Endothelial cell of umbilical vein (primary cell): ENCODE measurements around the gene HOXA11. TPM values are rescaled to one million over a fixed set of nuclear protein-coding genes. Genes with fewer than 3 reads are reported as not detected.

Source experiments
- BruUV-seq: library from RNA; stranded (reverse); fragments of 400-500 nt; replicated peaks from 2 replicates; lab custom pipeline; 2021; lab: Mats Ljungman, UMichigan
- CTCF ChIA-PET: fragments of 300-600, 350-600 bp; sonication (Branson Sonifier 250); formaldehyde crosslinking; loops from one replicate; lab custom pipeline; 2021; ENCODE audit warnings: antibody characterized with exemption, inconsistent platforms; lab: Charles Lee
- POLR2A ChIA-PET: fragments of 300-600, 350-600 bp; sonication (Branson Sonifier 250); formaldehyde crosslinking; loops from one replicate; lab custom pipeline; 2021; ENCODE audit warnings: antibody characterized with exemption, inconsistent platforms; lab: Charles Lee
- DNase-seq: peaks from one replicate; pipeline ENCODE4 v3.0.0-alpha.2; 2011; ENCODE audit warnings: low read depth, low spot score
- FAIRE-seq: peaks from 2 replicates; lab custom pipeline; 2011; peaks lifted over from hg19 to GRCh38; lab: Jason Lieb, UNC
- H2AFZ ChIP-seq: 2 replicates; pipeline ENCODE4 v1.6.0; 2012; ENCODE audit warnings: low read depth, low read length, control low read depth, inconsistent platforms
- H3K27ac ChIP-seq: 2 replicates; pipeline ENCODE4 v1.5.1; 2011; ENCODE audit warnings: low read depth, mild to moderate bottlenecking, control low read depth, low read length, moderate library complexity; ENCODE audit not compliant: insufficient read depth
- H3K27me3 ChIP-seq, 2 experiments: 2 replicates each; pipeline versions ENCODE4 v1.6.0 to v1.6.1; 2011; ENCODE audit warnings: low read length in 2 of 2, mixed read lengths in 1 of 2; ENCODE audit not compliant: control insufficient read depth in 2 of 2, insufficient read depth in 2 of 2
- H3K36me3 ChIP-seq, 2 experiments: 2 replicates in 1 of 2; 3 replicates in 1 of 2; pipeline ENCODE4 v1.5.1; 2011; ENCODE audit warnings: low read length in 2 of 2, mild to moderate bottlenecking in 1 of 2, moderate library complexity in 1 of 2; ENCODE audit not compliant: control insufficient read depth in 2 of 2, insufficient read depth in 2 of 2; ENCODE audit errors: extremely low read depth in 1 of 2
- H3K4me1 ChIP-seq: 3 replicates; pipeline ENCODE4 v1.5.1; 2011; ENCODE audit warnings: mild to moderate bottlenecking, low read length; ENCODE audit not compliant: control insufficient read depth, insufficient read depth; ENCODE audit errors: extremely low read depth
- H3K4me2 ChIP-seq: 2 replicates; pipeline ENCODE4 v1.6.1; 2011; ENCODE audit warnings: low read length, control low read depth, mixed read lengths; ENCODE audit not compliant: insufficient read depth
- H3K4me3 ChIP-seq, 3 experiments: fragments of 200-600 bp in 1 of 3; sonication (generic), shearing (Covaris generic) in 1 of 3; replicated peaks in 1 of 3; 2 replicates each; pipeline ENCODE4 v1.5.1; 2011 to 2016; ENCODE audit warnings: control low read depth in 3 of 3, low read length in 3 of 3, mild to moderate bottlenecking in 2 of 3, inconsistent platforms in 1 of 3, low read depth in 1 of 3, moderate library complexity in 1 of 3; ENCODE audit not compliant: insufficient read depth in 1 of 3
- H3K79me2 ChIP-seq: 2 replicates; pipeline ENCODE4 v1.6.0; 2012; ENCODE audit warnings: low read length, inconsistent platforms; ENCODE audit not compliant: control insufficient read depth, insufficient read depth
- H3K9ac ChIP-seq: replicated peaks from 2 replicates; pipeline ENCODE3; 2011; ENCODE audit warnings: low read length, control low read depth; ENCODE audit not compliant: insufficient read depth; ENCODE audit errors: extremely low read depth
- H3K9me1 ChIP-seq: replicated peaks from 3 replicates; pipeline ENCODE4 v1.6.0; 2011; ENCODE audit warnings: mild to moderate bottlenecking, low read length; ENCODE audit not compliant: control insufficient read depth, insufficient read depth; ENCODE audit errors: extremely low read depth
- H3K9me3 ChIP-seq: replicated peaks from 2 replicates; pipeline ENCODE4 v1.5.1; 2012; ENCODE audit warnings: low read length, inconsistent platforms; ENCODE audit not compliant: control insufficient read depth, insufficient read depth
- H4K20me1 ChIP-seq: replicated peaks from 2 replicates; pipeline ENCODE3; 2011; ENCODE audit warnings: mild to moderate bottlenecking, low read length; ENCODE audit not compliant: control insufficient read depth, insufficient read depth; ENCODE audit errors: extremely low read depth
- CTCF ChIP-seq, 2 donors: IDR thresholded peaks; 1 replicate in 1 of 2; 2 replicates in 1 of 2; pipeline ENCODE4 v1.5.1; 2011; ENCODE audit warnings: low read length in 2 of 2, mild to moderate bottlenecking in 2 of 2, moderate library complexity in 2 of 2, control low read depth in 1 of 2, inconsistent platforms in 1 of 2, low read depth in 1 of 2; ENCODE audit not compliant: insufficient read depth in 1 of 2; ENCODE audit errors: extremely low read depth in 1 of 2
- EZH2 ChIP-seq: IDR thresholded peaks from 2 replicates; pipeline ENCODE4 v1.6.1; 2012; ENCODE audit warnings: borderline replicate concordance, low read depth, mild to moderate bottlenecking, moderate library complexity, low read length, inconsistent platforms; ENCODE audit not compliant: severe bottlenecking
- FOS ChIP-seq: IDR thresholded peaks from 2 replicates; pipeline ENCODE4 v1.6.1; 2011; ENCODE audit warnings: mild to moderate bottlenecking, low read length, moderate library complexity, borderline replicate concordance; ENCODE audit not compliant: insufficient read depth
- GATA2 ChIP-seq: IDR thresholded peaks from 2 replicates; pipeline ENCODE4 v1.7.0; 2011; ENCODE audit warnings: low read depth, mild to moderate bottlenecking, moderate library complexity, mixed read lengths, low read length; ENCODE audit not compliant: insufficient read length, insufficient read depth
- JUN ChIP-seq: IDR thresholded peaks from 2 replicates; pipeline ENCODE4 v1.6.1; 2011; ENCODE audit warnings: borderline replicate concordance, low read depth; ENCODE audit not compliant: insufficient read length, insufficient read depth
- MAX ChIP-seq: IDR thresholded peaks from 2 replicates; pipeline ENCODE4 v1.6.1; 2011; ENCODE audit not compliant: insufficient read depth, insufficient read length
- MYC ChIP-seq: IDR thresholded peaks from one replicate; pipeline ENCODE4 v1.6.1; 2011; ENCODE audit warnings: mild to moderate bottlenecking, low read depth, low read length
- POLR2A ChIP-seq: IDR thresholded peaks from 2 replicates; pipeline ENCODE4 v1.6.1; 2012; ENCODE audit warnings: low read depth, mild to moderate bottlenecking, control low read depth, low read length
- POLR2AphosphoS5 ChIP-seq: IDR thresholded peaks from 2 replicates; pipeline ENCODE4 v1.6.1; 2012; ENCODE audit warnings: low read depth, mild to moderate bottlenecking, control low read depth, low read length, moderate library complexity; ENCODE audit not compliant: insufficient read depth
- dilution Hi-C: fragments of 300-500 bp; cut with MboI; formaldehyde crosslinking; loops from one replicate; pipeline ENCODE4 v1.15.0; 2019; ENCODE audit warnings: low sequenced_read_pairs; ENCODE audit not compliant: extremely low pct_ligation_motif_present
- intact Hi-C: fragments of 100-400 bp; cut with micrococcal nuclease; formaldehyde crosslinking; loops from one replicate; pipeline ENCODE4 v1.10.0; 2022
- polyA plus RNA-seq, 4 experiments: library from polyadenylated mRNA; depleted of rRNA in 3 of 4; stranded (reverse) in 3 of 4; unstranded in 1 of 4; fragments of >200 nt; gene quantifications; 2 replicates each; pipeline versions ENCODE4 v1.2.1 to v1.2.3, GENCODE V29; 2011 to 2012; ENCODE audit warnings: missing spikeins in 1 of 4
- total RNA-seq: library from RNA; stranded (reverse); gene quantifications from 2 replicates; pipeline ENCODE4 v1.2.3, GENCODE V29; 2021

HOXA11 gene
- total and polyA plus RNA-seq, 2 donors (not counting 3 experiments of a cell fraction or from before 2014, with no cell fraction given): 10.4 to 16.7 TPM

- no TSS peak for BruUV-seq
- Histone ChIP-seq H3K79me2 (peaks cover 64% of the 10 kb centered on the region), H4K20me1 (no peaks in the 10 kb centered on the region), H3K4me2 (peak overlapping the region; percentile 82), H2AFZ (peak overlapping the region; percentile 26), H3K9ac (peak overlapping the region; percentile 88), H3K4me3 (peak overlapping the region; percentile 48 to 84 (median 82)), H3K27ac (peak overlapping the region; percentile 90), H3K9me1 (no peaks in the 10 kb centered on the region), H3K9me3 (no peaks in the 10 kb centered on the region), H3K4me1 (peaks cover 68% of the 10 kb centered on the region), H3K36me3 (no peaks in the 10 kb centered on the region), H3K27me3 (no peaks in the 10 kb centered on the region)
- POLR2A ChIA-PET: interaction anchor here (2.0 kb wide), 2 partner anchors 17 to 20 kb away, joined by 5 to 6 read pairs; no protein-coding TSS in a partner anchor
- dilution Hi-C loops: no loop called here
- intact Hi-C loops: loop anchor here (1.0 to 5.0 kb wide), 2 partner anchors 9 to 1329 kb away; no protein-coding TSS in a partner anchor
- TF ChIP-seq CTCF (IDR thresholded peaks at IDR 0.05; ENCODE audit: extremely low read depth in 1 of 2, insufficient read depth in 1 of 2, low read depth in 1 of 2, low read length in 2 of 2) (no peak), GATA2 (no peak), POLR2AphosphoS5 (no peak), MAX (no peak), JUN (no peak), EZH2 (no peak), POLR2A (no peak), MYC (no peak), FOS (no peak)
- DNase-seq (peak; percentile 58), FAIRE-seq (no peak)
- CTCF ChIA-PET: interaction anchor here (1.0 to 6.0 kb wide), 15 partner anchors 7 to 908 kb away, joined by 3 to 49 read pairs (median 4); partner anchors contain the start of genes HOXA10, HOXA13 and HOXA7
These were observed 1.0 kb upstream of the HOXA11 start for GRCh38 chr7:27185854-27186667.
